Measurements from ENCODE around the gene DBNL. TPM values are rescaled to one million over a fixed set of nuclear protein-coding genes. Genes with fewer than 3 reads are reported as not detected.

Gene DBNL
- total and polyA plus RNA-seq, 11 donors: 29.9 to 86.3 (median 42.9) TPM

DNA sequence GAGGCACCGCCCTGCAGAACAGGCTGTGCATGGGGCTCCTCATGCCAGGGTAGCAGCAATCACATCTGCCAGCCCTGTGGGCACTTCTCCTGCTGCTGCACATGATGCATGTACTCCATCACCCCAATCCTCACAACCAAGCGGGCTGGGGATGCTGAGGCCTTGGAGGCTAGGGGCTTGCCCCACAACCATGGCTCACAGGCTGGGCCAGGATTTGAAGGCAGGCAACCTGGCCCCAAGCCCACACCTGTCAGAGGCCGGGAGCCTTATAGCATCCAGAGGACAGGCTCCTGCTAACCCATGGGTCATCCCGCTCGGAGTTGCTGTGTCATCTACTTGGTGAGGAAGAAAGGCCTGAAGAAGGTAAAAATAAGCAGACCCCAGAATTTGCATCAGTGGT is 35.6 kb downstream of the DBNL start:
- H3K36me3 ChIP-seq: peaks cover 0 to 60% (median 52%) of the 10 kb centered on the region in 9 donors
- DNase-seq (peak in 1 of 5 donors; percentile 23), ATAC-seq (no peak)
- H3K4me1 ChIP-seq: peaks cover 3 to 61% (median 30%) of the 10 kb centered on the region in 12 donors
- TF ChIP-seq CTCF (IDR thresholded peaks at IDR 0.05): no peak
- no peak for TF ChIP-seq POLR2A (IDR thresholded peaks at IDR 0.05)
- no peak overlapping the region for H3K4me3 ChIP-seq
- 83 to 100% (median 91%) methylated on average over 2 to 5 of the region's 5 CpGs for WGBS, 4 donors
- H3K27ac ChIP-seq: peak overlapping the region in 3 of 12 donors; percentile 26 to 96 (median 78)
- intact Hi-C loops (cut with DNase I): loop anchor here in 4 of 10 donors (5.0 kb wide), 3 partner anchors 33 to 122 kb away; partner anchors contain the start of genes POLD2 (in 4 of the 4) and YKT6 (in 1 of the 4)
- no peaks in the 10 kb centered on the region for H3K9me3 ChIP-seq
- H3K27me3 ChIP-seq: no peaks in the 10 kb centered on the region

DNA sequence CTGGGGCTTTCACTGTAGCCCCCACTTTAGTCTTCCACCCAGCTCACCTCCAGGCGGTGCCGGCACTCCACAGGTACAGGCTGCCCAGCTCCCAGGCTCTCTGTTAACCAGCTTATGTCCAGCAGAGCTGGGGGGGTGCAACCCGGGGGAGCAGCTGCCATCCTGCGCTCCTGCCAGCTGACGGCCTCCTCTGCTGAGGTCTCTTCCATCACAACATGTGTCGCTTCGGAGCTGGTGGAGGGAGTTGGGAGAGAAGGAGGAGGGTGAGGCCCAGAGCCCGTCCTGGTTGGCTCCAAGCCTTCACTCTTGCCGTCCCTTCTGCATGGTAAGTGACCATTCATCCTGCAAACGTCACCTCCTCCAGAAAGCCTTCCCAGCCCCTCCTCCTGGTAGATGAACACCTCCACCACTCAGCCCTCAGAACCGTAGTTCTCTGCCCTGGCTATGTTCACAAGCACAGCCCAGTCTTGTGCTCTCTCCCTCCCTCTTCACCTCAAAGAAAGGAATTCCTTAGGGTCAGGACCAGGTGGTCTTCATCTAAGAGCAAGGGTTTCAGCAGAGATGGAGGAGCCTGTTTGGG is 36.3 kb downstream of the DBNL start:
- ATAC-seq (no peak), DNase-seq (peak in 1 of 5 donors; percentile 23)
- intact Hi-C loops (cut with DNase I): loop anchor here in 4 of 10 donors (5.0 kb wide), 3 partner anchors 33 to 122 kb away; partner anchors contain the start of genes POLD2 (in 4 of the 4) and YKT6 (in 1 of the 4)
- Histone ChIP-seq H3K36me3 (peaks cover 0 to 53% (median 46%) of the 10 kb centered on the region in 9 donors), H3K27me3 (no peaks in the 10 kb centered on the region), H3K4me3 (peak overlapping the region in 5 of 12 donors; percentile 82 to 98 (median 92)), H3K27ac (peak overlapping the region in 10 of 12 donors; percentile 17 to 97 (median 90)), H3K9me3 (no peaks in the 10 kb centered on the region), H3K4me1 (peaks cover 3 to 61% (median 30%) of the 10 kb centered on the region in 12 donors)
- TF ChIP-seq CTCF (IDR thresholded peaks at IDR 0.05) (no peak), POLR2A (IDR thresholded peaks at IDR 0.05) (no peak)
- 70 to 78% (median 76%) methylated on average over 11 of the region's 11 CpGs for WGBS, 4 donors

DNA sequence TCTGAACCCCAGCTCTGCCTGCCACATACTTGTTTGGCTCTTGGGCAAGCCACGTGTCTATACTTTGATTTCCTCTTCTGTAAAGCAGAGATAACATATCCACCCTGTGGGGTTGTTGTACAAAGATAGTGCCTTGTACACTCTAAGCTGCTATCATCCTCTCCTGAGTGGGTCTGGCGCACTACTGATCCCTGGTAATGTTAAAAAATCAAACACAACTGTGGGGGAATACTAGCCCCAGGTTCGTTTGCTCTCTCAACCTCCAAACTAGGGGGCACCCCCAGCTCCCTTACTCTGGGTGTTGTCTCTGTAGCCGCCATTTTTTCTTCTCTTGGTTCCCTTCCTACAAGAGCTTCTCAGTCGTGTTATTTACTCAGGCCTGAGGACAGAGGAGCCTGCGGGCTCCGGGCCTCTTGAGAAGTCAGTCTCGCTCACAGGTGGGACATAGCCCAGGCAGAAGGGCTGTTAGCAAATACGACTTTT is 36.8 kb downstream of the DBNL start:
- no peaks in the 10 kb centered on the region for H3K27me3 ChIP-seq
- H3K9me3 ChIP-seq: no peaks in the 10 kb centered on the region
- intact Hi-C loops (cut with DNase I): loop anchor here in 4 of 10 donors (5.0 kb wide), 3 partner anchors 34 to 121 kb away; partner anchors contain the start of genes POLD2 (in 4 of the 4) and YKT6 (in 1 of the 4)
- peak overlapping the region in 11 of 12 donors; percentile 43 to 97 (median 91) for H3K27ac ChIP-seq
- peaks cover 0 to 48% (median 40%) of the 10 kb centered on the region in 9 donors for H3K36me3 ChIP-seq
- ATAC-seq (no peak), DNase-seq (peak in 2 of 5 donors; percentile 7 to 25)
- peak overlapping the region in 10 of 12 donors; percentile 69 to 98 (median 87) for H3K4me3 ChIP-seq
- 51 to 58% (median 55%) methylated on average over 9 of the region's 9 CpGs for WGBS, 4 donors
- H3K4me1 ChIP-seq: peaks cover 3 to 55% (median 27%) of the 10 kb centered on the region in 12 donors
- TF ChIP-seq POLR2A (IDR thresholded peaks at IDR 0.05) (no peak), CTCF (IDR thresholded peaks at IDR 0.05) (no peak)
